RKO (cell line): ENCODE measurements around the gene TLE6.
"Not testable (repeated sequence)": the region's sequence is repeated elsewhere in the genome, so short reads cannot be mapped to it uniquely, and the experiment has no call there.

Experiments used
- DNase-seq: peaks from one replicate; pipeline ENCODE4 v3.0.0-alpha.2; 2016; ENCODE audit warnings: low spot score

The TLE6 gene

GRCh38 chr19:3029065-3029923, 51.9 kb downstream of the TLE6 start, which contains the start of gene TLE2:
TSS of gene TLE2 (minus strand) at chr19:3029280. CDS start at chr19:3028904, 376 bp downstream.
- DNase-seq = no peak

GRCh38 chr19:3031607-3031867, 54.2 kb downstream of the TLE6 start:
- no peak for DNase-seq

GRCh38 chr19:3033595-3034405, 56.4 kb downstream of the TLE6 start:
- DNase-seq = peak; percentile 34

DNA sequence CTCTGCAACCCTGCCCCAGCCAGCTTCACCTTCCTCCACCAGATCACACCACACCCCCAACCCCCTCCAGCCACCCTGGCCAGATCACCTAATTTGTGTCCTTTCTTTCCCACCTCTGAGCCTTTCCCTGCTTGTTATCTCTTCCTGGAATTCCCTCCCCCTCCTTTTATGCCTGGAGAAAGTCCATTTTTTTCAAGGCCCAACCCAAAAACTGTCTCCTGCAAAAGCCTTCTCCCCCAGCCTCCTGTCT, 57.0 kb downstream of the TLE6 start:
- no peak for DNase-seq

- DNase-seq = peak; percentile 78
These were observed 57.5 kb downstream of the TLE6 start for GRCh38 chr19:3034656-3035541.

DNA sequence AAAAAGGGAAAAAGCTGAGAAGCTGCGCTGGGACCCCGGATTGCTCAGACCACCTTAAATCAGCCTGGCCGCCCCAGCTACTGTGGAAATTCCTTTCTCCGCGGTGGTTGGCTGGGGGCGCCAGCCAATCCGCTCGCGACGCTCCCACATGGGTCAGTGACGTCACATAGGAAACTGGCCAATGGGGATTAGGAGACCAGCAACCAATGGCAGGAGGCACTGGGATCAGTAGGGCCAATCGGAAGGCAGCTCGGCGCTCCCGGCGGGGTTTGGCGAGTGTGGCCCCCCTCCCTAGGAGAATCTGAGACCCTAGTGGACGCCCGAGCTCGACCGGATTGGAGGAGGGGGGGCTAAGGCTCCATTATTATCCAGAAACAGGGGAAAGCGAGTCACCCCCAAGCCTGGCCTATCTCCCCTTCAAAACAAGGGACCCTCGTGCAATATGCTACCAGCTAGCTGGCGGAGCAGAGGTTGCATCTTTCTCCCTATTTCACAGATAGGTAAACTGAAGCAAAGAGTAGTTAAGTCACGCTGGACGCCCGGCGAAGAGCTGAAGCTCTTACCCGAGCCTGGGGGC, 58.3 kb downstream of the TLE6 start:
- DNase-seq = peak; percentile 97

DNA sequence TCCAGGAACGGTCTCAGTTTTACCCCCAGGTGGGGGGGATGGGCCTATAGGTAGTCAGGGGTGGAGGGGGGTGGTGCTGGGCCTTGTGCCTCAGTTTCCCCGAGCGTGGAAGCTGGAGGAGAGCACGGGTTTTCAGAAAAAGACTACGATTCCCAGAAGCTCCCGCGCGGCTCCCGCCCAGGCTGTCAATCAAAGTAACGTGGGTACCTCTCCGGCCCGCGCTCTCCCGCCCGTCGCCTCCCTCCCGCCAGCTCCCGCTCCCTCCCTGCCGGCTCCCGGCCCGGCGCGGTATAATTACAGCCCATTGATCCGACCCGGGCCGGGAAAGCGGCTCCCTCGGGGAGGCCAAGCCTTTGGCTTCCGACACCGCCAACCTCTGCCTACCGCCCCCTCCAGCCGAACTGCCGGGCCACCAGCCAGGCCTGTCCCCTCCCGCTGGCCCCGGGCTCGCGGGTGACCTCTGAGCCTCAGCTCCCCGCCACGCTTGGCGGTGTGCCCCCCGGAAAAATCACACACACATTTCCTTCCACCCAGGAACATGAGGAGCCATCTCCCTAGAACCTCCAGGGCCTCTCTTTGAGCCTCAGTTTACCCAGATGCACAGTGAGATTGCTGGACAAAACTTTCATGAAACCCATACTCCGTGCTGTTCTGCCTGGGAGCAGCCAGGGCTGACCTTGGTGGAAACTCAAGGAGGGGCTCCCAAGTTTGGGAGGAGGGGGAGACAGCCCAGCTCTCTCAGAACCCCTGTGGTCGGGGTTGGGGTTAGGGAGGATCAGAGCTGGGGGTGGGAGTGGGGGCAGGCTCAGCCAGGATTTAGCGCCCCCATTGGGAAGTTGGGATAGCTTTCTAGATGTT, 59.0 kb downstream of the TLE6 start:
- peak; percentile 94 for DNase-seq

DNA sequence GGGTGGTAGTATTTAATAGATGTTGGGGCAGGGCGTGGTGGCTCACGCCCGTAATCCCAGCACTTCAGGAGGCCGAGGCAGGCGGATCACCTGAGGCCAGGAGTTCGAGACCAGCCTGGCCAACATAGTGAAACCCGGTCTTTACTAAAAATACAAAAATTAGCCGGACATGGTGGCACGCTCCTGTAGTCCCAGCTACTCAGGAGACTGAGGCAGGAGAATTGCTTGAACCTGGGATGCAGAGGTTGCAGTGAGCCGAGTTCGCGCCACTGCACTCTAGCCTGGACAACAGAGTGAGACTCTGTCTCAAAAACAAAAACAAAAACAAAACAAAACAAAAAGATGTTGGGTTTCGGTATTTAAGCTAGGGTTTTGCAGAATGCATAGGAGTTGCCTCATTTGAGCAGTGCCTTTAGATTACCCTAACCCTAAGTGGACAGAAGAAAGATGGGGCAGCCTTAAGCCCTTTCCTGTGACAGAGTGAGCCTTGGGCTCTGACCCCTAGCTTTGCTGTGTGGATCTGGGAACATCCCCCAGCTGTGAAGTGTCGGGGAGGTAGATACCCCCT, 59.7 kb downstream of the TLE6 start:
- DNase-seq = not testable (repeated sequence)

DNA sequence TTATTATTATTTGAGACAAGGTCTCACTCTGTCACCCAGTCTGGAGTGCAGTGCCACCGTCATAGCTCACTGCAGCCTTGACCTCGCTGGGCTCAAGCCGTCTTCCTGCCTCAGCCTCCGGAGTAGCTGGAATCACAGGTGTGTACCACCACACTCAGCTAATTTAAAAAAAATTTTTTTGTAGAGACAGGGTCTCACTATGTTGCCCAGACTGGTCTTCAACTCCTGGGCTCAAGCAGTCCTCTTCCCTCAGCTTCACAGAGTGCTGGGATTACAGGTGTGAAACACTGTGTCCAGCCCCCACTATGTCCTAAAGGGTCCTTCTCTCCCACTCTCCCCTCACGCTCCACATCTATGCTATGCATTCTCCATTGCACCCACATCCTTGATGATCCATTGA, 60.9 kb downstream of the TLE6 start:
- no peak for DNase-seq

DNA sequence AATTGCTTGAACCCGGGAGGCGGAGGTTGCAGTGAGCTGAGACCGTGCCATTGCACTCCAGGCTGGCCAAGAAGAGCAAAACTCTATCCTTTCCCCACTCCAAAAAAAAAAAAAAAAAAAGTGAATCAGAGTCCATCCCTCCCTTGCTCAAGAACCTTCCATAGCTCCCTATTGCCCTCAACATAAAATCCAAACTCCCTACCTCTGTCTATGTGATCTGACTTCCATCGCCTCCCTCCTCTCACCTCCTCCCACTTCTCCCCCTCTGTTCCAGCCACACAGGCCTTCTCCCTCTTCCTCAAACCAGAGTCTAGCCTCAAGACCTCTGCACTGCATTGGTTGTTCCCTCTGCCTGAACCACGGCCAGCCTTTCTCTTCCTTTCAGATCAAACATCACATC, 61.8 kb downstream of the TLE6 start:
- DNase-seq = no peak

- peak; percentile 56 for DNase-seq
These were observed 62.3 kb downstream of the TLE6 start for GRCh38 chr19:3039641-3040077.

DNA sequence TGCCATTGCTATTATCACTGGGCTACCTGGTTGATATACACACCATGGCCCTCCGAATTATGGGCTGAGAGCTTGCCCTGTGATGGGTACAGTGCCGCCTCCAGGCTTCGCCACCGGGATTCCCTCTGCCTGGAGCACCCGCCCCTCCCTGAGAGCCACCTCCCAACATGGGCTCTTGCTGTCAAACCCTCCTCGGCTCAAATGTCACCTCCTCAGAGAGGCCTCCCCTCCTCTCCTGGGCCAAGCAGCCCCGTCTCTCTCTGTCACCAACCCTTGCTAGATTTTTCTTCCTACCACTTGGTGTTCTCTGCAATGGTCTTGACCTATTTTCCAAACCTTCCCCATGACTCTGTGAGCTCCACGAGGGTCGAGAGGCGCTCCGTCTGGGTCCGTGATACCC, 64.0 kb downstream of the TLE6 start:
- no peak for DNase-seq

- DNase-seq = no peak
These were observed 64.6 kb downstream of the TLE6 start for GRCh38 chr19:3041761-3042620.

- no peak for DNase-seq
These were observed 65.4 kb downstream of the TLE6 start for GRCh38 chr19:3042621-3043267.
